Measurements from ENCODE around the gene RBMS3.
"Not testable (repeated sequence)": the region's sequence is repeated elsewhere in the genome, so short reads cannot be mapped to it uniquely, and the experiment has no call there.

RBMS3 gene

DNA sequence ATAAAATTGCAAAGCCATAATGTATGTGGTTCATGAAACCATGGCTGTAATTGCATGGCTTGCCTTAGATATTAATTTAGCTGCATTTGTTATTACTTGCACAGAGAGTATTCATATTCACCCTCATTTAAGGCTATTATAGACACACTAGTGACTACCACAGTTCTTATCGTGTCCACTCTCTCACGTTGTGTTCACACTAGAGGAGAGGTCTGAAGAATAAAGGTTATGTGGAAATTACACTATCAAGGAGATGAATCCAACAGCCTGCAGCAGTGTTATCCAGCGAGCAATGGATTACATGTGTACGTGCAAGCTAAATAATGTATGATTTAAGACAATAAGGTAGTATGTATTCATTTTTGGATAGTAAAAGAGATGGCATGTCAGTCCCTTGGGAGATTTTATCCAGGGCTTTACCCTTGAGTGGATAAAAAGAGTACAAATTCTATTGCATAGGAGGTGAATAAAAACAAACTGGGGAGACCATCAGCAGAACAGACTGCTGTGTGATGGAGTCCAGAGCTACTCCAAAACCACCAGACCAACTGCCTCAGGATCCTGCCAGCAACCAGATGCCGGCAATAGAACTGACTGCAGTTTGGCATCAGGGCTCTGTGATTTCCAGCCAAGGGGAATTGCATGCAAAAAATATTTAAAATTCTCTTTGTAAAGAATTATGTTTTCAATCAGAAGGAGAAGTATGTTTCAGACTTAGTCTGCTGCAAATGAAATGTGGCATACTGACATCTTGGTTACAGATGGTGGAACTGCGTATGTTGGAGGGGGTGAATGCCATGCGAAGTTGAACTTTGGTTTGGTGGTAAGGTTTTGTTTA, 146.6 kb downstream of the RBMS3 start:
- DNase-seq (ENCODE audit: low read depth, low spot score): no peak

DNA sequence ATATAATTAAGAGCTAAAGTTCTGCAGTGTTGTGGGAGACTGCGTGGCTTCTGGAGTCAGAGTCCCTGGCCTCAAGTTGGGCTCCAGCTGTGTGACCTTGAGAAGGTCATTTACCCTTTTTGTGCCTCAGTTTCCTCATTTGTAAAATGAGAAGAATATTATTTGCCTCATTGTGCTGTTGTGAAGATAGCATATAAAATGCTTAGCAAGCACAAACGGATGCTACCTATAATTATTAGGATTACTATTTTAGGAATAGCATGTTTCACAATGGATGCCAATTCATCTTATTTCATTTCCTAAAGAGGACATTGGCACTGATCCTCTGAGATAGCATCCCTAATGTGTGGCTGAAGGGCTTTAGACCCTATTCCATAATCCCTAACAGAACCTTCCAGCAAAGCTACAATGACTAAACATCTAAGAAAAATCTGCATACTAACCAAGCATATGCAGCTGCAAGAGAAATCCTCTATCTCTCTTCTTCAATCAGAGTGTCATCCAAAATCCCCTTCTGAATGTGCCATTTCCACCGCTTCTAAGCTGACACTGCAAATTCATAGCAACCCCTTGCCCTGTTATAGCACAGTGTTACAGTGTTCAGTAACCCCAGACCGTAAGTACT, 148.3 kb downstream of the RBMS3 start:
- DNase-seq (ENCODE audit: low read depth, low spot score): no peak

DNA sequence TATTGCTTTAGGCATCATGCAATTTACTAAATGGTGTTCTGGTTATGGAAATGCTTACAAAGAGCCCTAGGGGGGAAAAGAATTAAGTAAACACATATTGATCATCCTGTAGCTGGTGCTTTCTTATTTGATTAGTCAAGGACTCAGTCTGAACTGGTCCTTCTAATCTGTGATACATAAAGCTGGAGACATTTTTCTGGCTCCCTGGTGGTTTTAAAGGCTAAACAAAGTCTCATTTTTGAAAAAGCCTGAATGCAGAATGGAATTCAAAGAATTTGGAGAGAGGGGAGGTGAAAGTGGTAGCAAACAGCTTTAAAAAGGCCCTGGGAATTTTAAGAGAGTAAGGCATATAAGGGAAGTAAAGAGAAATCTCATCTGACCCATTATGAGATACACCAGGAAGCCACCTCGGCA, 149.7 kb downstream of the RBMS3 start:
- DNase-seq (ENCODE audit: low read depth, low spot score): no peak

DNA sequence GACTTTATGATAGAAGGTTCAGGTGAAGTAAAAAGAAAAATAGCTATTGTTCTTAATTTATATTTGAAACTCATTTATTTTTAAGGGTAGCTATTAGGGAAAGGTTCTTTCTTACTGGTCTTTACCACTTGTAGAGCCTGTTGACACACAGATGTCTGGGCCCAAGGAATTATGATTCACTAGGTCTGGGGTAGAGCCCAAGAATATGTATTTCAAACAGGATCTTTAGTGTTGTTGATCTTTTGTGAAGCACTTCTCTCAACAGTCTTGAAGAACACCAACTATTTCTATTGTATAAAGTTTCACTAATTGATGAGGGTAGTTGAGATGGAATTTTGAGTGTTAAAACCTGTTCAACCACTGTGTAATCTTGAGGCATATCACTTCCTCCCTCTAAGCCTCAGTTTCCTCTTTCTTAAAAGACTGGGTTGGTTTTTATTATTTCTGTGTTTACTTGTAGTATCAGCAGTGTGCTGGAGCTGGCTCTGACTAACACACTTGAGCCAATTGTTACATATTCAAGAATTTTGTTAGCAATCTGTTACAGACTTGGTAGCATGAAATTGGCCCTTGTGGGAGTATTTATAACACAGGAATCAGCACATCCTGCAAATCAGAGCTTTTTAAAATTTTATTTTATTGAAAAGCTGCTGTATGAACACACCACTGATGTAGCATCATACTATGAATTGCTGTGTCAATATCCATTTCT, 155.9 kb downstream of the RBMS3 start:
- DNase-seq (ENCODE audit: low read depth, low spot score): no peak

DNA sequence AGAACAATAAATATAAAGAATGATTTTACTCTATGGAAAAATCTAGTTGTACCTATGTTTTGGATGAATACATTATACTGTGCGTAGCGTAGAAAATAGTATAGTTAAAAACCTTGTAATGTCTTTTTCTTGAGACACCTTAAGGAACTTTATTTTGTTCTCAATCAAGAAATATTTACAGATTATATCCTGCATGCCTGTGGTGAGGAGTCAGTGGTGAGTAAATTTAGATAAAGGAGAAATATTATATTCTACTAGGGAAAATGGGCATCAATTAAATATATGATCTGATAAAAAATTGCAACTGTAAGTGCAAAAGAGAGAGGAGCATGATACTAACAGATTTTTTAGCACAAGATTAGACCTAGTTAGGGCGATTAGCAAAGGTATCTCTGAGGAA, 157.7 kb downstream of the RBMS3 start:
- no peak for DNase-seq (ENCODE audit: low read depth, low spot score)

DNA sequence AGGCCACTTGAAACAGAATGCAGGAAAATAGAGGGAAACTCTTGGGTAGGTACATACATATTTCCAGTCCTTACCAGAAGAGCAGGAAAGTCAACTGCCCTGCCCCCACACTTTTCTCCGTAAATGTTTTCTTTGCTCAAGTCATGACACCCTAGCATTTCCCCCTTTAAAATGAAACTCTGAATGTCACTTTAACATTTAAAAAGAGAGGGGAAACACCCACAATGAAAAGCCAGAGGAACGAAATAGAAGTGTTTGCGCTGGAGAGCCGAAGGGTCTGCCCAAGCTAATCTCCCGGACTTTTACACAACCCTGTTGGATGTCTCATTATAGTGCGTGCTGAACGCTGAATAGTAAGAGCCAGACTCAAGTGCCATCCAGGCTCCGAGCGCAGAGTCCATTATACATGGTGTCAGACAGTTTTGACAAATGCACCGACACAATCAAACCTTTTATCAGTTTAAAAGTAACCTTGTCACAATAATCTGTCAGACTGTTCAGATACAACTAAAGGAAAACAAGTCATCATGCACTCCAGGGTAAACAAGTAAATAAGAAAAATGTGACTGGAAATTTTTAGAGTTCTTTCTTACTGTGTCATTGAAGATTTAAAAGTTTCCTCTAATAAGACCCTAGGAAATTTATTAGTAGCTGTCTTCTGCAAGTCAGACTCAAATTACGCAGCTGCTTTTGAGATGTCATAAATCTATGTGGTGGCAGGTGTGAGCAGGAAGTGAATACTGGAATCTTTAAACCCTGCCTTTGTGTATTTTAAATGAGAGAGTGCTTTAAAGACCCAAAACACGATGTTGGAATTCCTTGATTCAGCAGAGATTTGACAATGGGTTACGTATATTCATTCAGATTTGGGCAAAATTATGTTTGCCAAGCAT, 159.8 kb downstream of the RBMS3 start:
- DNase-seq (ENCODE audit: low read depth, low spot score): no peak

DNA sequence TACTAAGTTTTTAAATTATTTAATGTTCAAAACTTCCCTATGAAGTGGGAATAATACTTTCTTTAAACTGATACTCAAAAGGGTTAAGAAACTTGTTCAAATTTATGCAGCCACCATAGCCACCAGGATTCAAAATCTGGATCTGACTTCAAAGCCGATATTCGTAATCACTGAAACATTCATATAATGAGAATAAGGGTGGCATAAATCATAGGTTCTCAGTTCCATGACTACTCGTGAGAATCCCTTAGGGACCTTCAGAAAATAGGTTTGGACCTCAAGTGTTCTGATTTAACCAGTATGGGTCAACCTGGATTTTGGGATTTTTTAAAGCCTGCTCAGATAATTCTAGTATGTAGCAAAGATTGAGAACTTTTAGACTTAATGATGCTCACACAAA, 160.6 kb downstream of the RBMS3 start:
- DNase-seq (ENCODE audit: low read depth, low spot score): no peak

DNA sequence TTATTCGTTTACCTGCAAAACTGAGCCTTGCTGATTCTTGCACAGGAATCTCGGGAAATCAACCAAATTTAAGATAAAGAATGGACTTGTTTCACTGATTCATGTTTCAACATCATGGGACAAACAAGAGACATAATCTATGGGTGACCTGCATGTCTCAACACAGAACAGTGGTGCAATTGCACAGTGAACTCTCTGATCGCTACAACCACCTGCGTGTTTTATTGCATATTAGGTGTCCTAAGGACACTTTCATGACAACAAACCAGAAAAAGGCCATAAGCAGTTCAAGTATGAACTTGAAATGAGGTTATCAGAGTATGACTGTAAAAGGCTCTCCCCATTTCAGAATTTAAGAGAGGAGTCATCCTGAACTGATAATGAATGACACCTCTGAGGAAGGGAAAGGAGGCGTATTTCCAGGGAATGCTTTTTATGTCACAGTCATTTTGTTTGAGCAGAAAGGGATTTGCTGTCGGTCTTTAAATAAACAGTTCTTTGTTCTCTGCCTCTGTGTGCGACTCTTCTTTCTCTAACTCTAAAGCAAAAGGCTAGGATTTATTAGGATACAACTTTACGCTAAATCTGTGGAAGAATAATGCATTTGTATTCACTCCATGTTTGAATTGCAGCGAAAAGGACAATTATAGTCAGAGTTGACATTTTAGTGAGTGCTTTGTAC, 167.2 kb downstream of the RBMS3 start:
- no peak for DNase-seq (ENCODE audit: low read depth, low spot score)

DNA sequence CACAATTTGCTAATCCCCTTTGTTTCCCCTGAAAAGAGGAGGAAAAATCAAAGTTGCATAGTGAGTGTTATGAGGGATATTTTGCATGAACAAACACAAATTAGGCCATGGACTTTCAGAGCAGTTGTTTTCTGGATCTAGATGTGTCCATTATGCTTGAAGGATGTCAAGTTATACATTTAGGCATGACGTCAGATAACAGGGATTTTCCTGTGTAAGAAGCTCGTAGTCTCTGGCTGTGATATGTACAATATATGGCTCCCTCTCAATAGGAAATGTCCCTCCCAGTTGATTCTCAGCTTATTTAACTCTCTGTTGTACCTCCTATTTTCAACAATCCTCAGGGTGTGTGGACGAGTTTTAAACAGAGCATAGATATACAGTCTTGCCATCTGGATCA, 171.0 kb downstream of the RBMS3 start:
- no peak for DNase-seq (ENCODE audit: low read depth, low spot score)

DNA sequence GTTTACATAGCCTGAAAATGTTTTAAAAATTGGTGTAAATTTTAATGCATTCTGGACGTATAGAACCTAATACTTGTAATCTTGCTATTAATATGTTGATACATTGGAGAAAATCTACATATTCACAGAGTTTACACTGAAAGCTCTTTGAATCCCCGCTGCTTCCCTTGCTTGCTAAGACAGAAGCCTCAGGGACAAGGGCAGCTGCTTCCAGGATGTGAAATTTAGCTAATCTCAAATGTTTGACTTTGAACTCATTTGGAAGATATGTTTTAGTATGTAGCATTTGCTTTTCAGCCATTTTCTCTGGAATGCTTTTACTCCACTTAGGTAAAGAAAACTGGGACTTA, 172.0 kb downstream of the RBMS3 start:
- no peak for DNase-seq (ENCODE audit: low read depth, low spot score)

DNA sequence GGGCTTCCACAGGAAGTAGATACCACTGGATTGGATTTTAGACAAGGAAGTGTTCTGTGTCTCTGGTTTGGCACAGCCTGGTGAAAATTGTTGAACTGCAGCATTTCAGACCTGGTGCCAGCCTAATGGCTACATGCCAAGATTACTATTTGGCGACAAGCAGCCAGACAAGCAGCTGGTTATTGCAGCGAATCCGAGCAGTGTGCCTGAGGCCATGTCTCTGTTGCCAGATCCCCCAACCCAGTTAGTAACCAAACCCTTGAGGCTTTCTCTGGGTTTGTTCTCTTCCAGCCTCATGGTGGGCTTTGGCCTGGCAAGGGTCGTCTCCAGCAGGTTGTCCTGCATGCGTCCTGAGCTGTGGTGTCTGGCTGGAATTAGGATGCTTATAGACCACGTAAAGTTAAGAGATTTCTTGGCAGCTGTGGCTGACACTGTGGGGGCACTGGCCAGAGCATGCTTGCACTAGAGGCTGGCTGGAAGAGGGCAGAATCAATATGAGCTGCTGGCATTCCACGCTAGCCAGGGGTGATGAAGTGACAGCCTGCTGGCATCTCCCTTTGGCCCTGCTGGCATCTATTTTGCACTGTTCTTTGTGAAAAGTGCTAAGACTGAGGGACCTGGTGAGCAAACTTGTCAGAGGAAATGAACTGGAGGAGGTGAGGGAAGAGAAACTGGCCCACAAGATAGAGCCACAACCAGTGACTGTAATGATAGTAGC, 172.6 kb downstream of the RBMS3 start:
- DNase-seq (ENCODE audit: low read depth, low spot score): no peak

DNA sequence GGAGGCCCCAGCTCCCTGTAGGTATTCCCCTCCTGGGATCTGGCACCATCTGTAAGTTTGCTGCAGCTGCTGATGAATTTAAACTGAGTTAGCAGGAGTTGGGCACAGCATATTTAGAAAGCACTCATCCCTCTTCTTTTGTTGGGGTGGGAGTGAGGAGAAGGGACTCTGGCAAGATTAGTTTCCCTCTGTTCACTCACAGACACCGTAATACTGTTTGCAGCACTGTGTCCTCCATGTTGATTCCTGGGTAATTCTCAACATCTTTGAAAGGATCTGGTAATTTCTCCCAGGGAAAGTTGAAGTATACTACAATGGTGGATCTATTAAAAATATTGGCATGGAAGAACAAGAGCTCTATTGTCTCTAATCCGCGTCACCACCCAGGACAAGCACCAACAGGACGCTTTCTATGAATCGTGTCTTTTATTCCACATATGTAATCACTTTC, 173.3 kb downstream of the RBMS3 start:
- DNase-seq (ENCODE audit: low read depth, low spot score): no peak

DNA sequence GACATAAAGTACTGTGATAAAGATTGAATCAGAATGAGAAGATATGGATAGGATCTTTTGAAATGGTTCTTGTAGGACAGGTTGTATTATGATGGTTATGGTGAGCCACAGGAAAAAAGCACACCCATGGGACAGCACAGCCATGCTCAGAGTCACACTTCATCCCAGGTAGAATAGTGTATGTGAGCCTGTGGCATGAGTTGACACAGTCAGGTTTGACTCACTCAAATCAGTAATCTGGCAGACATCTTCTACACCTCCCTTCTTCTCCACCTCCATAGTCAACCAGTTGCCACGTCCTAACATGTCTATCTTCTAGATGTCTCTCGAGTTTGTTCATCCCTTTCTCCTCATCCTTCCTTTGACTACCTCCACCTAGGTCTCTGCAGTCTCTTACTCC, 176.0 kb downstream of the RBMS3 start:
- DNase-seq (ENCODE audit: low read depth, low spot score): no peak

DNA sequence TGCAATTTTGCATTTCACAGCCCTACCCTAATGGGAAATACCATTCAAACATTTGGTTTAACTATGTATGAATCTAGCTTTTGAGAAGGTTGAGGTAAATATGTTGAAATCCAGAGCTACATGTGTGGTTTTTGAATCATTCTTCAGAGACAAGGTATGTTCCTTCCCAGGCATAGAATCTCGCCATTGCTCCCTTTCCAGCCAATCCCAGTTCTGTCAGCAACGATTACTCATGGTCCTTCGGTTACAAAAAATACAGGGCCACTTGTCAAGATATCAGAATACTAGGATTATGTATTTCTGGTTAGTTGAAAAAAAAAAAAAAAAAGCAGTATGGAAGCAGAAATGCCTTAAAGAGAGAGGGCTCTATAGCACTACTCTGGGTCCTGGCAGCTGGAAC, 182.4 kb downstream of the RBMS3 start:
- DNase-seq (ENCODE audit: low read depth, low spot score): no peak

DNA sequence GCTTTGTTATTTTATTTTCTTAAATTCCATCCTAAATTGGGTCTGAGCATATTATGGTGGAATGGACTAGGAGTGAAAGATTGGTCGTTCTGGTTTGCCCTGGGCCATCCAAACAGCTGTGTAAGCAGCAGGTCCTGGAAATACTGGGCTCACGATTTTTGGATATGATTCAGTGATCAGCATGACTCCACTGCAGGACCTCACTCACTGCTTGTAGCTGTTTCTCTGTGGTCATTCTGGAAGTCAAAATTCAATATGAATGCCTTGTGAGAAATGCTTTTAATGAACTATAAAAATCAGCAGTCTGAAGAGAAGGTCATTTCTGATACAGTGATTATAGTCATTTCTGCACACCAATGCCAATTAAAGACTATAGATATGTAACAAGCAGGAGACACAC, 185.0 kb downstream of the RBMS3 start:
- DNase-seq (ENCODE audit: low read depth, low spot score): peak; percentile 91

DNA sequence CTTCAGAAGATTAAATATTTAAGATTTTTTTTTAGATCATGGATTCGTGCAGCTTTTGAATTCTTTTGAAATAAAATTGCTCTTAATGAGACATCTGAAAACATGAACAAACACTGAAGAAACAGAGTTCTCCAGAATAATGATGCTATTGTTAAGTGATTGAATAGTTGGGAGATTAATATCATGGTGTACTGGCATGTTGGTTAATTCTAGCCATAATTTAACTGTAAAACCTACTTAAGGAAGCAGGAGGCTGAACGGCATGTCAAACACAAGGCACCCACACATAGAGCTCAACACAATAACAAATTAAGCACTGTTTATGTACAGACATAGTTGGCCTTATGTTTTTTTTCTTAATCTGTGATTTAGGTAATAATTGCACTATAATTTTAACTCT, 185.6 kb downstream of the RBMS3 start:
- no peak for DNase-seq (ENCODE audit: low read depth, low spot score)

DNA sequence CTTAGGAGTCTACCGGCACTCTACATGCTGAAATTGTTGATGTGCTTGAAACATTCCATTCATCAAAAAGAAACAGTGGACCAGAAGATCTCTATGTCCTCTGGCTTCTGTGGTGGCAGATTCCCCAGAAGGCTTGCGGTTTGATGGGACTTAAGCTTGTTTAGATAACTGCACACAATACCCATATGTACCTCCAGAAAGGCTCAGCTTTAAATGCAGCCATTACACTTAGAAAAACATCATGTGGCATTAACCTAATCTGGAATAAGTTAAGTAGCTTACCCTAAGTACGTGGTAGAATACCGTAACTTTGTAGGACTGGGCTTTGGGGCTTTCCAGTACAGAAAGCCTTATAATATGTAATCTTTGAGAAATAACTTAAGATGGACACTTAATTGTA, 187.3 kb downstream of the RBMS3 start:
- DNase-seq (ENCODE audit: low read depth, low spot score): no peak

DNA sequence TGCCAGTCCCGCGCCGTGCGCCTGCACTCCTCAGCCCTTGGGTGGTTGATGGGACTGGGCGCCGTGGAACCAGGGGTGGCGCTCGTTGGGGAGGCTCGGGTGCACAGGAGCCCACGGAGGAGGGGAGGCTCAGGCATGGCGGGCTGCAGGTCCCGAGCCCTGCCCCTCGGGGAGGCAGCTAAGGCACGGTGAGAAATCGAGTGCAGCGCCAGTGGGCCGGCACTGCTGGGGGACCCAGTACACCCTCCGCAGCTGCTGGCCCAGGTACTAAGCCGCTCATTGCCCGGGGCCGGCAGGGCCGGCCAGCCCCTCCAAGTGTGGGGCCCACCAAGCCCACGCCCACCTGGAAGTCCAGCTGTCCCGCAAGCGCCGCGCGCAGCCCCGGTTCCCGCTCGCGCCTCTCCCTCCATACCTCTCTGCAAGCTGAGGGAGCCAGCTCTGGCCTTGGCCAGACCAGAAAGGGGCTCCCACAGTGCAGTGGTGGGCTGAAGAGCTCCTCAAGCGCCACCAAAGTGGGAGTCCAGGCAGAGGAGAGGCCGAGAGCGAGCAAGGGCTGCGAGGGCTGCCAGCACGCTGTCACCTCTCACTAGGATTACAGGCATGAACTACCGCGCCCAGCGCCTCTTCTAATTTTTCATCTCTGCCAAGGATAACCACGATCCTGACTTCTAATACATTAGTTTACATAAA, 192.8 kb downstream of the RBMS3 start:
- not testable (repeated sequence) for DNase-seq (ENCODE audit: low read depth, low spot score)

DNA sequence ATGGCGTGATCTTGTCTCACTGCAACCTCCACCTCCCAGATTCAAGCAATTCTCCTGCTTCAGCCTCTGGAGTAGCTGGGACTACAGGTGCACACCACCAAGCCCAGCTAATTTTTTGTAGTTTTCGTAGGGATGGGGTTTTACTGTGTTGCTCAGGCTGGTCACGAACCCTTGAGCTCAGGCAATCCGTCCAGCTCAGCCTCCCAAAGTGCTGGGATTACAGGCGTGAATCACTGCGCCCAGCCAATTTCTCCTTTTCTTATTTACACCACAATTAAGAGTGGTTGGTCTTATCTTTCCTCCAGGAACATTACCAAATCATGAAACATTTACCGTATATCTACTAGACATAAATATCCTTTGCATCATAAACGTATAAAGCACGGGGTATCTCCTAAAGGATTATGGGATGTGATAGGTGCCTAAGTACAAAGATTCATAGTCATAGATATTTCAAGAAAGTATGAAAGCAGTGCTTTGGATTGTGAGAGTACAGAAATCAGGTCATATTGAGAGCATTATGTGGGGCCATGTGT, 194.5 kb downstream of the RBMS3 start:
- no peak for DNase-seq (ENCODE audit: low read depth, low spot score)

DNA sequence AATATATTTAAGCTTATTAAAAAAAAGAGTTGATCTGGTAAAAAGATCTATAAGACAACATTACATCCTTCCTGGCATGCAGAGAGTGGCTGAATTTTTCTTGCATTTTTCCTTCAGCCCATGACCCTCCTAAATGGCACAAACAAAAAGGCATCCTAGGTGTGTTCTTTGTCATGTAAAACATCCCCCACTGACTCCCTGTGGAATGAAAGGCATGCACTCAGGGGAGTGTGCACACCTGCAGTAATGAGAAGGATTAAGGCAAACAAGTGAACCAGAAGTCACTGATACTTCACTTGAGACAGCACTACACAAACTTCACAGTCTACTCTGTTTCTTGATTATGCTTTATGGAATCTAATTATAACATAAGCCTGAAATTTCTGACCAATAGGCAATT, 195.0 kb downstream of the RBMS3 start:
- no peak for DNase-seq (ENCODE audit: low read depth, low spot score)
